Measurements from ENCODE around the gene SIGLEC15. TPM values are rescaled to one million over a fixed set of nuclear protein-coding genes. Genes with fewer than 3 reads are reported as not detected.

SIGLEC15 gene
- polyA plus RNA-seq, 3 donors, result 6.5 to 9.9 (median 7.8) TPM

DNA sequence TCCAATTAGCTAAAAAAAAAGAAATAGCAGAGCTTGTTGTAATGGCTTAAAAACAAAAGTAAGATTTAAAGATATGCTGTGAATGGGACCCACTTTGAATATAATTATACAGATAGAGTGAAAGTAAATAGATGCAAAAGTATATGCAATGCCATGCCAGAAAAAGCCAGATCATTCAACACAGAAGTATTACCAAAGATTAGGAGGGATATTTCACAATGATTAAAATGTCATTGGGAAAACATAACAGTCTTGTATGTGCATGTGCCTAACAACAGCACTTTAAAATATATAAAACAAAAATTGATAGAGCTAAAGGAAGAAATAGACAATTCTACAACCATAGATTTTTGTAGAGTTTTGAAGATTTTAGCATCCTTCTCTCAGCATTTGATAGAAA, 19.9 kb upstream of the SIGLEC15 start:
- Histone ChIP-seq H3K9me3 (replicated peaks in 1 of 2; ENCODE audit: control insufficient read depth in 1 of 2, insufficient read depth in 1 of 2, low read length in 2 of 2) (peaks cover 3 to 4% of the 10 kb centered on the region in 2 donors), H3K36me3 (replicated peaks in 1 of 2; ENCODE audit: control insufficient read depth in 1 of 2, insufficient read depth in 2 of 2, low read length in 2 of 2) (no peaks in the 10 kb centered on the region), H3K4me3 (replicated peaks in 1 of 3; ENCODE audit: low read depth in 2 of 3, low read length in 3 of 3) (no peak overlapping the region), H3K4me2 (replicated peaks; ENCODE audit: extremely low read depth, low read length, poor library complexity, severe bottlenecking) (no peak overlapping the region), H3K27ac (ENCODE audit: low read depth in 1 of 2, low read length in 2 of 2) (no peak overlapping the region), H3K9ac (ENCODE audit: insufficient read depth, low read length, poor library complexity, severe bottlenecking) (no peak overlapping the region), H2AFZ (ENCODE audit: insufficient read depth, low read depth, low read length, poor library complexity, severe bottlenecking) (no peak overlapping the region), H3K4me1 (ENCODE audit: control insufficient read depth in 1 of 2, insufficient read depth in 2 of 2, low read length in 2 of 2) (peaks cover 3 to 9% of the 10 kb centered on the region in 2 donors), H4K20me1 (ENCODE audit: insufficient read depth, low read length) (no peaks in the 10 kb centered on the region), H3K27me3 (ENCODE audit: control insufficient read depth in 2 of 2, insufficient read depth in 2 of 2, low read length in 2 of 2) (no peaks in the 10 kb centered on the region), H3K79me2 (ENCODE audit: insufficient read depth, low read length) (no peaks in the 10 kb centered on the region)
- Mint-ChIP-seq H3K4me3 (no peak overlapping the region), H3K36me3 (no peaks in the 10 kb centered on the region), H3K27ac (no peak overlapping the region), H3K4me1 (peaks cover 22% of the 10 kb centered on the region), H3K27me3 (ENCODE audit: low read depth in 3 of 3) (peaks cover 3 to 5% (median 4%) of the 10 kb centered on the region in 3 donors), H3K9me3 (peaks cover 10 to 25% (median 15%) of the 10 kb centered on the region in 7 donors)
- no peak for TF ChIP-seq CTCF (IDR thresholded peaks at IDR 0.05)
- DNase-seq, result no peak
- intact Hi-C loops (cut with micrococcal nuclease), result no loop called here

DNA sequence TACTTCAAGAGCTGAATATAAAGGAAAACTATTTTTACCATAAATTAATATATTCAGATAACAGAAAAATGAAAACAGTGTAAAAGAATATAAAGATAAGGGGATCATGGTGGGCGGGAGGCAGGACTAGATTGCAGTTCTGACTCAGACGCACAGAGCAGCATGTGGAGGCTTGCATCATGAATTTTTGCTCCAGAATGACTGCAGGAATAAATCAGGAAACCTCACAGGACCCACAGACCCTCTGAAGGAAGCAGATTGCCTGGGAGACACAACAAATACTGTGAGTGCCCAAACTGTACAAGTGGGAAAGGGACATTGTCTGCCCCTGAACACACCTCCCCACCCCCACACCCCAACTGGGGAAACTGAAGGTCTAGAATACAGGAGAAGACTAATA, 19.2 kb upstream of the SIGLEC15 start:
- no peak for TF ChIP-seq CTCF (IDR thresholded peaks at IDR 0.05)
- peak overlapping the region; percentile 37 for H2AFZ ChIP-seq (ENCODE audit: insufficient read depth, low read depth, low read length, poor library complexity, severe bottlenecking)
- peaks cover 10 to 22% (median 13%) of the 10 kb centered on the region in 7 donors for H3K9me3 Mint-ChIP-seq

More for the DNA sequence above, 19.2 kb upstream of the SIGLEC15 start:
- Mint-ChIP-seq H3K27ac (no peak overlapping the region), H3K4me3 (no peak overlapping the region), H3K36me3 (no peaks in the 10 kb centered on the region), H3K4me1 (peaks cover 21% of the 10 kb centered on the region), H3K27me3 (ENCODE audit: low read depth in 3 of 3) (peaks cover 3 to 6% (median 4%) of the 10 kb centered on the region in 3 donors)
- DNase-seq, result no peak
- Histone ChIP-seq H3K4me3 (replicated peaks in 1 of 3; ENCODE audit: low read depth in 2 of 3, low read length in 3 of 3) (no peak overlapping the region), H3K36me3 (replicated peaks in 1 of 2; ENCODE audit: control insufficient read depth in 1 of 2, insufficient read depth in 2 of 2, low read length in 2 of 2) (no peaks in the 10 kb centered on the region), H3K4me1 (ENCODE audit: control insufficient read depth in 1 of 2, insufficient read depth in 2 of 2, low read length in 2 of 2) (peaks cover 3 to 8% of the 10 kb centered on the region in 2 donors), H4K20me1 (ENCODE audit: insufficient read depth, low read length) (no peaks in the 10 kb centered on the region), H3K9me3 (replicated peaks in 1 of 2; ENCODE audit: control insufficient read depth in 1 of 2, insufficient read depth in 1 of 2, low read length in 2 of 2) (peaks cover 3 to 4% of the 10 kb centered on the region in 2 donors), H3K4me2 (replicated peaks; ENCODE audit: extremely low read depth, low read length, poor library complexity, severe bottlenecking) (no peak overlapping the region), H3K9ac (ENCODE audit: insufficient read depth, low read length, poor library complexity, severe bottlenecking) (no peak overlapping the region), H3K27me3 (ENCODE audit: control insufficient read depth in 2 of 2, insufficient read depth in 2 of 2, low read length in 2 of 2) (no peaks in the 10 kb centered on the region), H3K79me2 (ENCODE audit: insufficient read depth, low read length) (no peaks in the 10 kb centered on the region), H3K27ac (ENCODE audit: low read depth in 1 of 2, low read length in 2 of 2) (no peak overlapping the region)
- WGBS (ENCODE audit: insufficient coverage), result 0% methylated on average over 1 of the region's 2 CpGs
- intact Hi-C loops (cut with micrococcal nuclease), result no loop called here
